Lung (tissue), 12 donors: ENCODE measurements around the gene GNA14. TPM values are rescaled to one million over a fixed set of nuclear protein-coding genes. Genes with fewer than 3 reads are reported as not detected.

ENCODE experiments used
- ATAC-seq: fragments of 200-7000 bp; cut with Tn5 transposase; one replicate; pipeline ENCODE4 v1.9.1; 2020; ENCODE audit warnings: moderate number of reproducible peaks; ENCODE audit not compliant: insufficient read depth, low FRiP score
- DNase-seq, 3 donors: peaks; one replicate each; pipeline ENCODE4 v3.0.0-alpha.2; 2013 to 2017
- H3K27ac ChIP-seq, 2 donors: one replicate each; pipeline ENCODE4 v1.5.1; 2013; ENCODE audit warnings: mild to moderate bottlenecking in 2 of 2, moderate library complexity in 2 of 2, control low read depth in 1 of 2, inconsistent platforms in 1 of 2, low read depth in 1 of 2, low read length in 1 of 2
- H3K27me3 ChIP-seq, 3 donors: one replicate each; pipeline ENCODE4 v1.5.1; 2013; ENCODE audit warnings: low read length in 2 of 3; ENCODE audit not compliant: control insufficient read depth in 3 of 3, insufficient read depth in 3 of 3
- H3K36me3 ChIP-seq, 4 donors: one replicate each; pipeline ENCODE4 v1.5.1; 2013; ENCODE audit warnings: low read length in 4 of 4, mild to moderate bottlenecking in 1 of 4, moderate library complexity in 1 of 4; ENCODE audit not compliant: control insufficient read depth in 4 of 4, insufficient read depth in 4 of 4
- H3K4me1 ChIP-seq, 5 donors: one replicate each; pipeline ENCODE4 v1.5.1; 2013; ENCODE audit warnings: low read length in 5 of 5, mild to moderate bottlenecking in 2 of 5, moderate library complexity in 1 of 5; ENCODE audit not compliant: control insufficient read depth in 5 of 5, insufficient read depth in 5 of 5
- H3K4me3 ChIP-seq: one replicate; pipeline ENCODE4 v1.5.1; 2013; ENCODE audit warnings: mild to moderate bottlenecking, control low read depth, moderate library complexity
- H3K9ac ChIP-seq, 2 donors: one replicate each; pipeline ENCODE4 v1.5.1; 2013; ENCODE audit warnings: low read length in 2 of 2, control low read depth in 1 of 2; ENCODE audit not compliant: insufficient read depth in 1 of 2
- H3K9me3 ChIP-seq, 4 donors: one replicate each; pipeline ENCODE4 v1.5.1; 2013; ENCODE audit warnings: low read length in 3 of 4, mild to moderate bottlenecking in 1 of 4, moderate library complexity in 1 of 4; ENCODE audit not compliant: control insufficient read depth in 4 of 4, insufficient read depth in 3 of 4
- WGBS, 2 donors: extraction: QIAGEN DNeasy Blood & Tissue Kit; methylation state at CpG; one replicate each; pipeline ENCODE4 v1.1.7; 2013; 5-methylcytosine and 5-hydroxymethylcytosine counted together
- polyA plus RNA-seq, 2 donors: library from polyadenylated mRNA; stranded (reverse); fragments of 200-250 nt; gene quantifications; one replicate each; pipeline ENCODE4 v1.2.1, GENCODE V29; 2013
- total RNA-seq, 2 donors: library from RNA; depleted of rRNA in 1 of 2; stranded (reverse); fragments of >200 nt in 1 of 2; gene quantifications; one replicate each; pipeline ENCODE4 v1.2.1, GENCODE V29; 2014 to 2021
- TF ChIP-seq, protein P1 (sequence below): IDR thresholded peaks from 2 replicates; pipeline ENCODE4 v1.5.1; 2012; ENCODE audit warnings: mild to moderate bottlenecking; ENCODE audit errors: control extremely low read depth, extremely low read depth
- donor health status: control.
- donor health status: control.
- donor health status: Bipolar disorder and iron deficiency.
- donor health status: healthy.
- donor health status: DM: yes; HTN: yes; CAD: no.

GNA14 gene
- total and polyA plus RNA-seq, 4 donors, result 4.1 to 15.1 (median 11.3) TPM

DNA sequence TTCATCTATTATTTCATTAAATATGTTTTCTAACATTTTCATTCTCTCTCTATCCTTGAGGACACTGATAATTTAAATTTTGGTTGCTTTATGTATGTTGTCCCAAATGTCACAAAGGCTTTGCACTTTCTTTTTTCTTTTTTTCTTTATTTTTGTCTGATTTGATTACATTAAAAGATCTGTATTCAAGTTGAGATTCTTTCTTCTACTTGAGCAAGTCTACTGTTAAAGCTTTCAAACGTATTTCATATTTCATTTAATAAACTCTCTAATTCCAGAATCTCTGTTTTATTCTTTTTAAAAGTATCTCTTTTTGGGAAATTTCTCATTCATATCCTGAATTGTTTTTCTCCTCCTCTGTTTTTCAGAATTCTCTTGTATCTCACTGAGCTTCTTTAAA is 106.5 kb downstream of the GNA14 start:
- Histone ChIP-seq H3K27ac (no peak overlapping the region), H3K4me1 (no peaks in the 10 kb centered on the region)
- WGBS, 2 donors, result 96 to 97% methylated on average over 1 of the region's 1 CpG

DNA sequence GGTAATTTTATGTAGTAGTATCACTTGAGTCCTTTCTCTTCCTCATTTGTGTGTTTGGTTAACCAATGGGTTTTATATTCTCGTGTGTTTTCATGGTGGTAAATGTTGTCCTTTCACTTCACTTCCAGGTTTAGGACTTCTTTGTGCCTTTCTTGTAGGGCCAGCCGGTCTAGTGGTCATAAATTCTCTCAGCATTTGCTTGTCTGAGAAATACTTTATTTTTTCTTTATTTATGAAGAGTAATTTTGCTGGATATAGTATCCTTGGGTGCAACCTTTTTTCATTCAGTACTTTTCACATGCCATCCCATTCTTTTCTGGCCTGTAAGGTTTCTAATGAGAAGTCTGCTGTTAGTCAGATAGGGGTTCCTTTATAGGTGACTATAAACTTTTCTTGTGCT is 107.1 kb downstream of the GNA14 start:
- Histone ChIP-seq H3K9ac (no peak overlapping the region), H3K36me3 (peaks cover 0 to 3% (median 0%) of the 10 kb centered on the region in 4 donors), H3K27me3 (no peaks in the 10 kb centered on the region), H3K9me3 (peaks cover 1 to 6% (median 5%) of the 10 kb centered on the region in 4 donors), H3K4me1 (no peaks in the 10 kb centered on the region), H3K27ac (no peak overlapping the region), H3K4me3 (no peak overlapping the region)
- DNase-seq (no peak), ATAC-seq (no peak)
- 90 to 91% methylated on average over 2 of the region's 2 CpGs for WGBS, 2 donors
- TF ChIP-seq, protein P1, sequence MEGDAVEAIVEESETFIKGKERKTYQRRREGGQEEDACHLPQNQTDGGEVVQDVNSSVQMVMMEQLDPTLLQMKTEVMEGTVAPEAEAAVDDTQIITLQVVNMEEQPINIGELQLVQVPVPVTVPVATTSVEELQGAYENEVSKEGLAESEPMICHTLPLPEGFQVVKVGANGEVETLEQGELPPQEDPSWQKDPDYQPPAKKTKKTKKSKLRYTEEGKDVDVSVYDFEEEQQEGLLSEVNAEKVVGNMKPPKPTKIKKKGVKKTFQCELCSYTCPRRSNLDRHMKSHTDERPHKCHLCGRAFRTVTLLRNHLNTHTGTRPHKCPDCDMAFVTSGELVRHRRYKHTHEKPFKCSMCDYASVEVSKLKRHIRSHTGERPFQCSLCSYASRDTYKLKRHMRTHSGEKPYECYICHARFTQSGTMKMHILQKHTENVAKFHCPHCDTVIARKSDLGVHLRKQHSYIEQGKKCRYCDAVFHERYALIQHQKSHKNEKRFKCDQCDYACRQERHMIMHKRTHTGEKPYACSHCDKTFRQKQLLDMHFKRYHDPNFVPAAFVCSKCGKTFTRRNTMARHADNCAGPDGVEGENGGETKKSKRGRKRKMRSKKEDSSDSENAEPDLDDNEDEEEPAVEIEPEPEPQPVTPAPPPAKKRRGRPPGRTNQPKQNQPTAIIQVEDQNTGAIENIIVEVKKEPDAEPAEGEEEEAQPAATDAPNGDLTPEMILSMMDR, result no peak

More for the DNA sequence above, 106.5 kb downstream of the GNA14 start:
- no peak for ATAC-seq
- Histone ChIP-seq H3K36me3 (peaks cover 0 to 3% (median 0%) of the 10 kb centered on the region in 4 donors), H3K9ac (no peak overlapping the region), H3K4me3 (no peak overlapping the region), H3K27me3 (no peaks in the 10 kb centered on the region), H3K9me3 (peaks cover 1 to 6% (median 5%) of the 10 kb centered on the region in 4 donors)
- TF ChIP-seq, protein P1, result no peak
- DNase-seq, result no peak

DNA sequence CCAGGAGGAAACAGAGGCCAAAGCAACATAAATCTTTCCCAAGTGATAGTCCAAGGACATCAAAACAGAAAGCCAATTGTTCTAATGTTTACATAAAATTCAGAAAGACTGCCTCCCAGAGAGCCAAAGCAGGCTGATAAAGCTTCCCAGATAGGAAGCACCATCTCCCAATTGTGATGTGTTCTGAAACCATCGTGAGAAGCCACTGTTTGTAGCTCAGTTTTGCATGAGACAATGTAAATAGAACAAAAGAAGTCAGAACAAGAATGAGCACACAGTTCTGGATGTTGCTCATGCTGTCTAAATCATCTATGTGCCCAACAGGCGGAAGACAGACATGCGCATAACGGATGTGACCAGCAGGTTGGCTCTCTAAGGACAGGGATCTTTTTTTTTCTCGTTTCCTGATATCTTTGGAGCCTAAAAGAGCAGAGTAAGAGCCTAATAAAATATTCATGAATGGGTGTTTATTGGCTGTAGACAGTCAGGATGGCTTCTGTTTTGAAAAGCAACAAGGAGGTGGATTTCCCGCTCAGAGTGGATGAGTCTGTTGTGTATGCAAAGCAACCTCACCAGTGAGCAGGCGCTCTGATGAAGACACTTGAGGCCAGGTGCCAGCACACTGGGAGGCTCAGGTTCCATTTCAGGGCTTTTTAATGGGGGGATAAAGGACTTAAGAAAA is 113.6 kb downstream of the GNA14 start:
- TF ChIP-seq, protein P1, result no peak
- Histone ChIP-seq H3K36me3 (no peaks in the 10 kb centered on the region), H3K9me3 (no peaks in the 10 kb centered on the region), H3K27ac (peak overlapping the region in 1 of 2 donors; percentile 55), H3K4me3 (no peak overlapping the region), H3K4me1 (peaks cover 0 to 4% (median 0%) of the 10 kb centered on the region in 5 donors), H3K9ac (no peak overlapping the region), H3K27me3 (no peaks in the 10 kb centered on the region)
- 67 to 88% methylated on average over 7 of the region's 7 CpGs for WGBS, 2 donors
- DNase-seq, result peak in 2 of 3 donors; percentile 39 to 55
- no peak for ATAC-seq
